IPS-18c (cell line): ENCODE results near the gene LRRIQ4.

Source experiments
- H3K4me3 ChIP-seq: 2 replicates; pipeline ENCODE4 v1.7.0; 2013; ENCODE audit warnings: low read depth, mild to moderate bottlenecking, low read length, moderate library complexity; ENCODE audit not compliant: insufficient read depth
- H3K9me3 ChIP-seq: one replicate; pipeline ENCODE4 v1.6.1; 2013; ENCODE audit warnings: mild to moderate bottlenecking, low read length, moderate library complexity; ENCODE audit not compliant: control insufficient read depth, insufficient read depth

LRRIQ4 gene

GRCh38 chr3:169879013-169879557, 66.4 kb downstream of the LRRIQ4 start:
- no peaks in the 10 kb centered on the region for H3K9me3 ChIP-seq

GRCh38 chr3:169879845-169880575, 67.3 kb downstream of the LRRIQ4 start:
- no peaks in the 10 kb centered on the region for H3K9me3 ChIP-seq
- H3K4me3 ChIP-seq = no peak overlapping the region

More at GRCh38 chr3:169879013-169879557, 66.4 kb downstream of the LRRIQ4 start:
- H3K4me3 ChIP-seq = no peak overlapping the region

- H3K9me3 ChIP-seq = no peaks in the 10 kb centered on the region
- H3K4me3 ChIP-seq = no peak overlapping the region
These were observed 68.0 kb downstream of the LRRIQ4 start for GRCh38 chr3:169880576-169881250.

- H3K9me3 ChIP-seq = no peaks in the 10 kb centered on the region
- no peak overlapping the region for H3K4me3 ChIP-seq
These were observed 74.0 kb downstream of the LRRIQ4 start for GRCh38 chr3:169886671-169887070.
